GM23248 (cell line): ENCODE measurements around the gene TAF1L.

ENCODE experiments used
- EZH2 ChIP-seq: fragments of 200-600 bp; sonication (generic); IDR thresholded peaks from 2 replicates; pipeline ENCODE4 v1.6.1; 2018; ENCODE audit warnings: antibody characterized with exemption, mild to moderate bottlenecking; ENCODE audit not compliant: insufficient read depth, poor library complexity, severe bottlenecking
- EZH2phosphoT487 ChIP-seq: fragments of 200-600 bp; sonication (generic); IDR thresholded peaks from 2 replicates; pipeline ENCODE4 v1.6.1; 2018; ENCODE audit warnings: antibody characterized with exemption, moderate library complexity, mild to moderate bottlenecking, low read depth; ENCODE audit not compliant: insufficient read depth

DNA sequence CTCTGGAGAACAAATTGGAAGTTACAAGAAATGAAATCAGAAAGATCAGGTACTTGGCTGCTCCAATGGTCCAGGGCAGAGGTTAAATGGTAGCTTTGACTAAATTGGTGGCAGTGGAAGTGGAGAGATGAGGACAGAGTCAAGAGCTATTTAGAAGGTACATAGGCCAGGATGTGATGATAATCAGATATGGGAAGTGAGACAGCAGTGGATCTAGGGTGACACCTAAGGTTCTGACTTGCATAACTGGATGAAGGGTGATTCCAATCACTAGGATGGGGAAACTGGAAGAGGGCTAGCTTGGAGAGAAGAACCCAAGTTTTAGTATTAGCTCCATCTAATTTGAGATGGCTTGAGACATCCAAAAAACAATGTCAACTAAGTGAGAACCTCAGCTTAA is 38.5 kb downstream of the TAF1L start:
- TF ChIP-seq EZH2 (no peak), EZH2phosphoT487 (no peak)
